K562 (cell line): ENCODE measurements around the gene C1orf167. TPM values are rescaled to one million over a fixed set of nuclear protein-coding genes. Genes with fewer than 3 reads are reported as not detected.

Experiments used
- BRD4 ChIP-seq: fragments of 200-600 bp; sonication (generic); IDR thresholded peaks from 2 replicates; pipeline ENCODE4 v1.6.1; 2017; ENCODE audit warnings: inconsistent platforms
- BRD9 ChIP-seq: fragments of 450-650 bp; IDR thresholded peaks from 2 replicates; pipeline ENCODE4 v1.6.1; 2018; ENCODE audit warnings: low read depth; ENCODE audit not compliant: partially characterized antibody
- E2F8 ChIP-seq: fragments of 450-650 bp; IDR thresholded peaks from 2 replicates; pipeline ENCODE4 v1.7.1; 2018; ENCODE audit warnings: mild to moderate bottlenecking, low read depth; ENCODE audit not compliant: partially characterized antibody
- ELF1 ChIP-seq: fragments of 200-800 bp; sonication (Bioruptor generic); IDR thresholded peaks from 2 replicates; pipeline ENCODE4 v1.6.1; 2016; ENCODE audit warnings: missing genetic modification characterization, missing compliant biosample characterization
- ETV1 ChIP-seq: fragments of 450-650 bp; conservative IDR thresholded peaks from 2 replicates; pipeline ENCODE4 v1.6.1; 2016; ENCODE audit warnings: missing genetic modification characterization, control low read depth, low read depth, missing compliant biosample characterization
- HDAC1 ChIP-seq, 2 experiments: fragments of 450-650 bp; IDR thresholded peaks; 2 replicates each; pipeline ENCODE4 v1.6.1; 2016 to 2017; ENCODE audit warnings: inconsistent platforms in 1 of 2, mild to moderate bottlenecking in 1 of 2, moderate library complexity in 1 of 2
- KAT2B ChIP-seq: IDR thresholded peaks from one replicate; pipeline ENCODE4 v1.6.1; 2012; ENCODE audit warnings: low read depth, mild to moderate bottlenecking, control low read depth, inconsistent platforms, low read length, moderate library complexity
- MTA1 ChIP-seq: fragments of 450-650 bp; IDR thresholded peaks from 2 replicates; pipeline ENCODE4 v1.6.1; 2017; ENCODE audit warnings: borderline replicate concordance
- MTA3 ChIP-seq: fragments of 450-650 bp; formaldehyde crosslinking; IDR thresholded peaks from 2 replicates; pipeline ENCODE4 v1.6.1; 2017; ENCODE audit warnings: mild to moderate bottlenecking, borderline replicate concordance
- SMAD3 ChIP-seq: fragments of 450-650 bp; formaldehyde crosslinking; conservative IDR thresholded peaks from 2 replicates; pipeline ENCODE4 v1.4.0; 2020; ENCODE audit warnings: mild to moderate bottlenecking
- TBP ChIP-seq: optimal IDR thresholded peaks from 2 replicates; pipeline ENCODE3; 2011; ENCODE audit warnings: low read depth, low read length, improper control_type of control experiment
- TEAD4 ChIP-seq, 2 experiments: sonication (generic) in 1 of 2; formaldehyde crosslinking in 1 of 2; IDR thresholded peaks; 2 replicates each; pipeline versions ENCODE4 v1.6.1 to v1.8.0; 2012 to 2022; ENCODE audit warnings: borderline replicate concordance in 1 of 2, inconsistent platforms in 1 of 2, low read length in 1 of 2, mild to moderate bottlenecking in 1 of 2, missing genetic modification reagents in 1 of 2
- ZBTB11 ChIP-seq, 3 experiments: fragments of 200-800 bp in 1 of 3; fragments of 250-450 bp in 1 of 3; fragments of 450-650 bp in 1 of 3; sonication (Bioruptor Pico) in 1 of 3; sonication (Bioruptor generic) in 1 of 3; formaldehyde crosslinking in 1 of 3; IDR thresholded peaks; 2 replicates each; pipeline versions ENCODE4 v1.6.1 to v1.8.0; 2016 to 2022; ENCODE audit warnings: mild to moderate bottlenecking in 2 of 3, missing genetic modification characterization in 2 of 3, missing compliant biosample characterization in 1 of 3, moderate library complexity in 1 of 3
- ZKSCAN1 ChIP-seq: fragments of 150-350 bp; IDR thresholded peaks from 2 replicates; pipeline ENCODE4 v1.6.1; 2016; ENCODE audit warnings: low read depth, low read length
- ZNF280B ChIP-seq: fragments of 250-450 bp; sonication (Bioruptor Pico); IDR thresholded peaks from 2 replicates; pipeline ENCODE4 v1.5.1; 2021; ENCODE audit warnings: mild to moderate bottlenecking
- ZNF778 ChIP-seq: fragments of 450-650 bp; formaldehyde crosslinking; IDR thresholded peaks from 2 replicates; pipeline ENCODE4 v1.4.0; 2020; ENCODE audit warnings: mild to moderate bottlenecking, moderate library complexity
- polyA plus RNA-seq, 8 experiments: library from polyadenylated mRNA; depleted of rRNA in 4 of 8; stranded (reverse) in 5 of 8; unstranded in 3 of 8; fragments of >200 nt; fragmentation: Nextera tagmentation in 2 of 8; fragmentation: Illumina TruSeq in 1 of 8; extraction: Ambion mirVana in 2 of 8; extraction: Trizol in 1 of 8; gene quantifications; 2 replicates each; pipeline versions ENCODE4 v1.2.1 to v1.2.3, GENCODE V29; 2011 to 2014; ENCODE audit warnings: inconsistent platforms in 1 of 8, missing spikeins in 1 of 8
- total RNA-seq, 7 experiments: library from RNA; depleted of rRNA in 6 of 7; stranded (reverse); fragments of >200 nt in 6 of 7; fragmentation: Illumina TruSeq in 2 of 7; extraction: Trizol in 2 of 7; gene quantifications; 2 replicates each; pipeline versions ENCODE4 v1.2.1 to v1.2.3, GENCODE V29; 2011 to 2021; ENCODE audit warnings: low replicate concordance in 1 of 7
- TF ChIP-seq, protein P1 (sequence below): fragments of 450-650 bp; IDR thresholded peaks from 2 replicates; pipeline ENCODE4 v1.6.1; 2016

Gene C1orf167
- total and polyA plus RNA-seq, 9 of the 15 experiments (the other 6 are each of a cell fraction or from before 2014, with no cell fraction given), result 0.22 to 0.86 (median 0.31) TPM; not detected in 2

GRCh38 chr1:11740258-11741192, 21.5 kb upstream of the C1orf167 start (continued):
- TF ChIP-seq E2F8 (no peak), HDAC1 (IDR thresholded peaks at IDR 0.05) (peak in 1 of 2 experiments; percentile 50; a peak in 2 of 4 replicates), ZNF280B (no peak), BRD9 (no peak), ZKSCAN1 (no peak), KAT2B (no peak), TEAD4 (IDR thresholded peaks at IDR 0.05; ENCODE audit: low read length) (peak; percentile 39; the same call in 1 of the 2 replicates), TEAD4 (CRISPR knock-in tag; IDR thresholded peaks at IDR 0.05; ENCODE audit: borderline replicate concordance) (no peak), ELF1 (peak; percentile 37; the same call in 1 of the 2 replicates), ZBTB11 (CRISPR knock-in tag; IDR thresholded peaks at IDR 0.05) (peak in 1 of 3 experiments; percentile 61; a peak in 1 of 6 replicates), ETV1 (tag) (peak; percentile 94), ZNF778 (no peak), MTA3 (peak; percentile 53; the same call in 1 of the 2 replicates), SMAD3 (CRISPR knock-in tag) (0 out of 2 replicates have a peak, but pooled peaks have one; percentile 17), BRD4 (no peak), MTA1 (peak; percentile 71; the same call in 1 of the 2 replicates), TBP (peak; percentile 16)
- TF ChIP-seq, protein P1, sequence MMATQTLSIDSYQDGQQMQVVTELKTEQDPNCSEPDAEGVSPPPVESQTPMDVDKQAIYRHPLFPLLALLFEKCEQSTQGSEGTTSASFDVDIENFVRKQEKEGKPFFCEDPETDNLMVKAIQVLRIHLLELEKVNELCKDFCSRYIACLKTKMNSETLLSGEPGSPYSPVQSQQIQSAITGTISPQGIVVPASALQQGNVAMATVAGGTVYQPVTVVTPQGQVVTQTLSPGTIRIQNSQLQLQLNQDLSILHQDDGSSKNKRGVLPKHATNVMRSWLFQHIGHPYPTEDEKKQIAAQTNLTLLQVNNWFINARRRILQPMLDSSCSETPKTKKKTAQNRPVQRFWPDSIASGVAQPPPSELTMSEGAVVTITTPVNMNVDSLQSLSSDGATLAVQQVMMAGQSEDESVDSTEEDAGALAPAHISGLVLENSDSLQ, result 0 out of 2 replicates have a peak, but pooled peaks have one; percentile 19
